H1 (cell line): ENCODE data around the gene STK33. TPM values are rescaled to one million over a fixed set of nuclear protein-coding genes. Genes with fewer than 3 reads are reported as not detected.

ENCODE experiments used
- CTCF ChIA-PET: fragments of 300-600 bp; sonication (Branson Sonifier 250); formaldehyde crosslinking; loops from one replicate; lab custom pipeline; 2021; ENCODE audit not compliant: partially characterized antibody; lab: Charles Lee
- POLR2A ChIA-PET: fragments of 300-600 bp; sonication (Branson Sonifier 250); formaldehyde crosslinking; loops from one replicate; lab custom pipeline; 2021; ENCODE audit warnings: inconsistent platforms; ENCODE audit not compliant: partially characterized antibody; lab: Charles Lee
- DNase-seq, 2 experiments: peaks; one replicate each; pipeline versions ENCODE4 v3.0.0 to v3.0.0-alpha.2; 2010 to 2022; ENCODE audit warnings: low spot score in 2 of 2, low read depth in 1 of 2, mixed read lengths in 1 of 2
- FAIRE-seq: peaks from 2 replicates; lab custom pipeline; 2011; peaks lifted over from hg19 to GRCh38; lab: Jason Lieb, UNC
- H2AFZ ChIP-seq: 2 replicates; pipeline ENCODE4 v1.8.1; 2012; ENCODE audit warnings: low read length, inconsistent platforms
- H2AK5ac ChIP-seq: 2 replicates; pipeline ENCODE4 v1.6.1; 2013; ENCODE audit warnings: low read depth, low read length
- H2BK120ac ChIP-seq: replicated peaks from 2 replicates; pipeline ENCODE3; 2013; ENCODE audit warnings: low read depth, low read length, inconsistent platforms
- H2BK12ac ChIP-seq: 2 replicates; pipeline ENCODE4 v1.6.1; 2013; ENCODE audit warnings: low read depth, low read length
- H2BK15ac ChIP-seq: 2 replicates; pipeline ENCODE4 v1.6.1; 2013; ENCODE audit warnings: low read length
- H2BK20ac ChIP-seq: 2 replicates; pipeline ENCODE4 v1.6.1; 2013; ENCODE audit warnings: low read length
- H2BK5ac ChIP-seq: 2 replicates; pipeline ENCODE4 v1.6.1; 2013; ENCODE audit warnings: low read depth, low read length
- H3K14ac ChIP-seq: 2 replicates; pipeline ENCODE4 v1.6.1; 2013; ENCODE audit warnings: inconsistent platforms; ENCODE audit not compliant: insufficient read length
- H3K18ac ChIP-seq: 2 replicates; pipeline ENCODE4 v1.6.1; 2013; ENCODE audit warnings: low read length; ENCODE audit errors: extremely low read depth
- H3K23ac ChIP-seq: 2 replicates; pipeline ENCODE4 v1.6.1; 2013; ENCODE audit warnings: inconsistent platforms; ENCODE audit not compliant: insufficient read length
- H3K23me2 ChIP-seq: 2 replicates; pipeline ENCODE4 v1.6.1; 2013; ENCODE audit warnings: low read depth, low read length
- H3K27ac ChIP-seq: 2 replicates; pipeline ENCODE4 v1.6.1; 2011; ENCODE audit warnings: low read depth, low read length, inconsistent platforms
- H3K27me3 ChIP-seq, 4 experiments: replicated peaks in 1 of 4; 1 replicate in 1 of 4; 2 replicates in 3 of 4; pipeline versions ENCODE4 v1.6.1 to v1.8.1; 2011 to 2013; ENCODE audit warnings: low read length in 3 of 4, mild to moderate bottlenecking in 3 of 4, inconsistent platforms in 2 of 4, mixed read lengths in 2 of 4, moderate library complexity in 1 of 4; ENCODE audit not compliant: control insufficient read depth in 3 of 4, insufficient read depth in 3 of 4; ENCODE audit errors: extremely low read depth in 1 of 4
- H3K36me3 ChIP-seq, 4 experiments: 2 replicates each; pipeline versions ENCODE4 v1.6.1 to v1.8.1; 2011 to 2013; ENCODE audit warnings: mild to moderate bottlenecking in 4 of 4, low read length in 3 of 4, moderate library complexity in 2 of 4, control low read depth in 1 of 4, inconsistent platforms in 1 of 4; ENCODE audit not compliant: insufficient read depth in 4 of 4, control insufficient read depth in 2 of 4
- H3K4ac ChIP-seq: replicated peaks from 2 replicates; pipeline ENCODE3; 2013; ENCODE audit warnings: low read length, low read depth, mixed read lengths, inconsistent platforms; ENCODE audit not compliant: insufficient read length
- H3K4me1 ChIP-seq, 4 experiments: replicated peaks in 1 of 4; 1 replicate in 1 of 4; 2 replicates in 3 of 4; pipeline versions ENCODE4 v1.6.1 to v1.8.1; 2011 to 2013; ENCODE audit warnings: low read length in 3 of 4, inconsistent platforms in 2 of 4, mixed read lengths in 1 of 4; ENCODE audit not compliant: insufficient read depth in 4 of 4, control insufficient read depth in 3 of 4
- H3K4me2 ChIP-seq, 2 experiments: 2 replicates each; pipeline versions ENCODE4 v1.6.1 to v1.8.1; 2011 to 2013; ENCODE audit warnings: low read depth in 2 of 2, low read length in 2 of 2, control low read depth in 1 of 2, inconsistent platforms in 1 of 2, mild to moderate bottlenecking in 1 of 2; ENCODE audit not compliant: insufficient read depth in 1 of 2
- H3K4me3 ChIP-seq, 4 experiments: fragments of 200-600, 300-600 bp in 1 of 4; sonication (generic), shearing (Covaris generic), sonication (Bioruptor Twin) in 1 of 4; 2 replicates each; pipeline versions ENCODE4 v1.5.1 to v1.8.1; 2011 to 2016; ENCODE audit warnings: low read length in 4 of 4, low read depth in 3 of 4, control low read depth in 2 of 4, inconsistent platforms in 2 of 4, mild to moderate bottlenecking in 2 of 4, mixed read lengths in 1 of 4, moderate library complexity in 1 of 4; ENCODE audit not compliant: insufficient read depth in 2 of 4; ENCODE audit errors: extremely low read depth in 1 of 4
- H3K56ac ChIP-seq: replicated peaks from 2 replicates; pipeline ENCODE3; 2013; ENCODE audit warnings: low read depth, mild to moderate bottlenecking, mixed read lengths, low read length, inconsistent platforms; ENCODE audit not compliant: insufficient read length
- H3K79me1 ChIP-seq: 2 replicates; pipeline ENCODE4 v1.6.1; 2013; ENCODE audit warnings: low read depth, low read length, control low read depth
- H3K79me2 ChIP-seq, 2 experiments: 2 replicates each; pipeline versions ENCODE4 v1.6.1 to v1.8.1; 2012 to 2013; ENCODE audit warnings: low read length in 2 of 2, mild to moderate bottlenecking in 2 of 2, inconsistent platforms in 1 of 2; ENCODE audit not compliant: insufficient read depth in 2 of 2, control insufficient read depth in 1 of 2
- H3K9ac ChIP-seq, 4 experiments: replicated peaks in 1 of 4; 1 replicate in 1 of 4; 2 replicates in 3 of 4; pipeline versions ENCODE4 v1.6.1 to v1.8.1; 2011 to 2013; ENCODE audit warnings: low read depth in 3 of 4, low read length in 3 of 4, control low read depth in 2 of 4, mild to moderate bottlenecking in 2 of 4, moderate library complexity in 2 of 4, inconsistent platforms in 1 of 4; ENCODE audit errors: extremely low read depth in 1 of 4
- H3K9me3 ChIP-seq, 2 experiments: 2 replicates each; pipeline versions ENCODE4 v1.6.1 to v1.8.1; 2012 to 2013; ENCODE audit warnings: mild to moderate bottlenecking in 2 of 2, moderate library complexity in 2 of 2, control low read depth in 1 of 2, inconsistent platforms in 1 of 2, low read depth in 1 of 2, low read length in 1 of 2, mixed read lengths in 1 of 2; ENCODE audit not compliant: insufficient read depth in 2 of 2
- H4K20me1 ChIP-seq, 2 experiments: replicated peaks in 1 of 2; 2 replicates each; pipeline versions ENCODE3 to v1.8.1; 2011 to 2013; ENCODE audit warnings: inconsistent platforms in 2 of 2, low read length in 2 of 2, mild to moderate bottlenecking in 1 of 2; ENCODE audit not compliant: insufficient read depth in 2 of 2, control insufficient read depth in 1 of 2
- H4K5ac ChIP-seq: 2 replicates; pipeline ENCODE4 v1.6.1; 2013; ENCODE audit warnings: low read length, low read depth, mixed read lengths, inconsistent platforms; ENCODE audit not compliant: insufficient read length
- H4K8ac ChIP-seq: 2 replicates; pipeline ENCODE4 v1.8.0; 2013; ENCODE audit warnings: mild to moderate bottlenecking, moderate library complexity, low read length, inconsistent platforms; ENCODE audit not compliant: insufficient read depth; ENCODE audit errors: extremely low read depth
- H4K91ac ChIP-seq: replicated peaks from 2 replicates; pipeline ENCODE3; 2013; ENCODE audit warnings: low read length, mixed read lengths, inconsistent platforms; ENCODE audit not compliant: insufficient read length
- JUND ChIP-seq: IDR thresholded peaks from 2 replicates; pipeline ENCODE4 v1.6.1; 2011; ENCODE audit warnings: mild to moderate bottlenecking, improper control_type of control experiment, low read length
- WGBS, 2 experiments: shearing (Covaris generic) in 1 of 2; methylation state at CpG; one replicate each; pipeline versions ENCODE4 v1.1.6 to v1.1.7; 2013 to 2015; ENCODE audit warnings: low lambda C conversion rate in 2 of 2, mixed read lengths in 2 of 2, inconsistent platforms in 1 of 2, low coverage in 1 of 2, missing lambda C conversion rate in 1 of 2; ENCODE audit not compliant: insufficient replicate concordance in 2 of 2, insufficient coverage in 1 of 2, insufficient read length in 1 of 2; ENCODE audit errors: extremely low coverage in 1 of 2, missing lambda C conversion rate in 1 of 2; 5-methylcytosine and 5-hydroxymethylcytosine counted together
- polyA plus RNA-seq, 7 experiments: library from polyadenylated mRNA; depleted of rRNA in 3 of 7; stranded (reverse) in 5 of 7; unstranded in 2 of 7; fragments of >200 nt in 5 of 7; fragments of 200-250 nt in 2 of 7; gene quantifications; 1 replicate in 5 of 7; 2 replicates in 1 of 7; 4 replicates in 1 of 7; pipeline versions ENCODE4 v1.2.1 to v1.2.3, GENCODE V29; 2011 to 2013; ENCODE audit warnings: missing spikeins in 2 of 7, mixed read lengths in 2 of 7
- total RNA-seq: library from RNA; stranded (reverse); fragmentation: NEBNext Ultra II Directional; extraction: Animal tissue kit (Norgen Biotek cat#: 25700); gene quantifications from 2 replicates; pipeline ENCODE4 v1.2.1, GENCODE V29; 2021

STK33 gene
- total and polyA plus RNA-seq, 2 of the 8 experiments (the other 6 are each of a cell fraction or from before 2014, with no cell fraction given): 8.8 to 25.1 TPM

DNA sequence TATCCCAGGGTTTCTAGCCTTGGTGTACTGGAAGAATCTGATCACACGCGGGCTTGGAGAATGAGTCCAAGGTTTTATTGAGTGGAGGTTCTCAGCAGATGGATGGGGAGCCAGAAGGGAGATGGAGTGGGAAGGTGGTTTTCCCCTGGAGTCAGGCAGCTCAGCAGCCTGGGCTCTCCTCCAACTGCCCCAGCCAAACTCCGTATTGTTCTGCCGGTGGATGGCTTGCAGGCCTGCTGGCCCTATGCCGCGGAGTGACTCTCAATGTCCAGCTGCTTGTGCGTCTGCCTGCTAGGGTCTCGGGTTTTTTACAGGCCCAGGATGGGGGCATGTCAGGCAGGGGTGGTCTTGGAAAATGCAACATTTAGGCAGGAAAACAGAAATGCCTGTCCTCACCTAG lies 168.0 kb downstream of the STK33 start:
- Histone ChIP-seq H2BK12ac (no peak overlapping the region), H3K27me3 (no peaks in the 10 kb centered on the region), H3K79me1 (no peaks in the 10 kb centered on the region), H3K23ac (no peak overlapping the region), H3K23me2 (no peaks in the 10 kb centered on the region), H3K56ac (no peak overlapping the region), H2BK15ac (no peak overlapping the region), H3K14ac (no peak overlapping the region), H4K8ac (no peak overlapping the region), H3K9me3 (no peaks in the 10 kb centered on the region), H3K4ac (no peak overlapping the region), H4K5ac (no peak overlapping the region), H3K9ac (no peak overlapping the region), H2BK5ac (no peak overlapping the region), H3K36me3 (no peaks in the 10 kb centered on the region; a peak in 1 of 8 replicates), H2AK5ac (no peak overlapping the region), H2BK120ac (no peak overlapping the region), H3K18ac (no peak overlapping the region), H3K79me2 (no peaks in the 10 kb centered on the region), H2BK20ac (no peak overlapping the region), H3K27ac (no peak overlapping the region), H4K20me1 (no peaks in the 10 kb centered on the region), H4K91ac (no peak overlapping the region), H2AFZ (no peak overlapping the region), H3K4me1 (no peaks in the 10 kb centered on the region), H3K4me2 (no peak overlapping the region), H3K4me3 (no peak overlapping the region)
- ChIA-PET CTCF (interaction anchor here (0.7 kb wide), 1 partner anchor 12 kb away, joined by 3 read pairs; no protein-coding TSS in a partner anchor), POLR2A (no interaction called here)
- DNase-seq (no peak), FAIRE-seq (no peak)
- WGBS, 2 experiments: 91% methylated on average over 8 of the region's 8 CpGs; no CpG with 5 or more reads in 1 of the 2 experiments
- TF ChIP-seq JUND: no peak
- TF ChIP-seq, all 59 proteins: peak for 0
